SK-N-SH treated with all-trans-retinoic acid at 6 μM for 48 hours (cell line): ENCODE results near the gene ZNF514.

Experiments used
- ARNTL ChIP-seq: fragments of 450-650 bp; formaldehyde crosslinking; IDR thresholded peaks from 2 replicates; pipeline ENCODE4 v1.5.0; 2020; ENCODE audit warnings: low read depth, mild to moderate bottlenecking, moderate library complexity, borderline replicate concordance
- PATZ1 ChIP-seq: fragments of 250-450 bp; sonication (Bioruptor Pico); IDR thresholded peaks from 2 replicates; pipeline ENCODE4 v1.8.0; 2020; ENCODE audit warnings: mild to moderate bottlenecking, moderate library complexity, borderline replicate concordance
- PPARA ChIP-seq: fragments of 250-450 bp; sonication (Bioruptor Pico); IDR thresholded peaks from 2 replicates; pipeline ENCODE4 v1.5.0; 2020; ENCODE audit warnings: mild to moderate bottlenecking, borderline replicate concordance
- RARB ChIP-seq: fragments of 250-450 bp; sonication (Bioruptor Pico); IDR thresholded peaks from 2 replicates; pipeline ENCODE4 v1.8.0; 2021; ENCODE audit warnings: mild to moderate bottlenecking, moderate library complexity
- SNAI2 ChIP-seq: fragments of 250-450 bp; sonication (Bioruptor Pico); IDR thresholded peaks from 2 replicates; pipeline ENCODE4 v1.5.0; 2020; ENCODE audit warnings: mild to moderate bottlenecking, moderate library complexity
- TCF4 ChIP-seq: fragments of 250-450 bp; sonication (Bioruptor Pico); IDR thresholded peaks from 2 replicates; pipeline ENCODE4 v1.8.0; 2021; ENCODE audit warnings: mild to moderate bottlenecking, moderate library complexity, borderline replicate concordance
- ZC3H10 ChIP-seq: fragments of 250-450 bp; sonication (Bioruptor Pico); IDR thresholded peaks from 2 replicates; pipeline ENCODE4 v1.5.1; 2021; ENCODE audit warnings: mild to moderate bottlenecking, moderate library complexity
- ZFP3 ChIP-seq: fragments of 250-450 bp; sonication (Bioruptor Pico); IDR thresholded peaks from 2 replicates; pipeline ENCODE4 v1.5.0; 2020; ENCODE audit warnings: mild to moderate bottlenecking, moderate library complexity
- ZFP30 ChIP-seq: fragments of 450-650 bp; formaldehyde crosslinking; IDR thresholded peaks from 2 replicates; pipeline ENCODE4 v1.5.0; 2022; ENCODE audit warnings: mild to moderate bottlenecking, moderate library complexity
- ZNF565 ChIP-seq: fragments of 450-650 bp; formaldehyde crosslinking; conservative IDR thresholded peaks from 2 replicates; pipeline ENCODE4 v1.5.0; 2020; ENCODE audit warnings: low read depth, mild to moderate bottlenecking, moderate library complexity
- ZNF70 ChIP-seq: fragments of 450-650 bp; formaldehyde crosslinking; IDR thresholded peaks from 2 replicates; pipeline ENCODE4 v1.5.0; 2020; ENCODE audit warnings: mild to moderate bottlenecking, moderate library complexity
- ZNF8 ChIP-seq: fragments of 450-650 bp; formaldehyde crosslinking; IDR thresholded peaks from 2 replicates; pipeline ENCODE4 v1.5.0; 2020; ENCODE audit warnings: mild to moderate bottlenecking, moderate library complexity

- TF ChIP-seq ZFP30 (no peak), TCF4 (CRISPR knock-in tag) (no peak), ZNF70 (no peak), ZNF8 (CRISPR knock-in tag) (no peak), PATZ1 (no peak), ZFP3 (CRISPR knock-in tag) (no peak), RARB (CRISPR knock-in tag) (no peak), PPARA (CRISPR knock-in tag) (no peak), ZC3H10 (CRISPR knock-in tag) (no peak), ARNTL (no peak), SNAI2 (CRISPR knock-in tag) (no peak), ZNF565 (no peak)
Measured at GRCh38 chr2:95115418-95115817, 44.2 kb downstream of the ZNF514 start.
